ENCODE data around the gene ASIC3.

The ASIC3 gene

GRCh38 chr7:151013733-151014497, 34.4 kb upstream of the ASIC3 start:
- no peak for TF ChIP-seq CTCF (IDR thresholded peaks at IDR 0.05)
- DNase-seq (ENCODE audit: low spot score) = no peak
- Histone ChIP-seq H3K4me3 (peak overlapping the region; percentile 64), H3K27ac (no peak overlapping the region)

DNA sequence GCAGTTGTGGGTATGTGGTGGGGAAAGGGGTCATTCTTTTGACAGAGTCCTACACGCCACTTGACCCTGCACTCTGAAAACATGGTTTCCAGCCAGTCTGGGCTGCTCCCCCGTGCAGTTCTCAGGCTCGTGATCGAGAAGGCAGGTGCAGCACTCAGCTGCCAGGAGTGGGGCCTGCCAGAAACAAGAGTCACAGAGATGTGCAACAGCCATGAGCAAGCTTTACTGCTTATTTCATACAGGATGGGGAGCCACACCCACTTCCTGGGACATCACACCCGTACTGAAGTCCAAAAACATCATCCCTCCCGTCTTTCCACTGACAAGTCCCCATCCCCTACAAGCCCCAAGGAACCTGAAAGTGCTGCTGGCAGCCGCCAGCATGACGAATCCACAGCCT, 33.4 kb upstream of the ASIC3 start:
- DNase-seq (ENCODE audit: low spot score) = no peak
- Histone ChIP-seq H3K27ac (no peak overlapping the region), H3K4me3 (no peak overlapping the region)
- no peak for TF ChIP-seq CTCF (IDR thresholded peaks at IDR 0.05)

- no peak for DNase-seq (ENCODE audit: low spot score)
- Histone ChIP-seq H3K4me3 (no peak overlapping the region), H3K27ac (no peak overlapping the region)
- TF ChIP-seq CTCF (IDR thresholded peaks at IDR 0.05) = no peak
Observed at GRCh38 chr7:151015967-151016366, 32.4 kb upstream of the ASIC3 start.

GRCh38 chr7:151016505-151016904, 31.8 kb upstream of the ASIC3 start:
- no peak for TF ChIP-seq CTCF (IDR thresholded peaks at IDR 0.05)
- no peak overlapping the region for H3K4me3 ChIP-seq
- H3K27ac ChIP-seq = no peak overlapping the region
- DNase-seq (ENCODE audit: low spot score) = no peak

DNA sequence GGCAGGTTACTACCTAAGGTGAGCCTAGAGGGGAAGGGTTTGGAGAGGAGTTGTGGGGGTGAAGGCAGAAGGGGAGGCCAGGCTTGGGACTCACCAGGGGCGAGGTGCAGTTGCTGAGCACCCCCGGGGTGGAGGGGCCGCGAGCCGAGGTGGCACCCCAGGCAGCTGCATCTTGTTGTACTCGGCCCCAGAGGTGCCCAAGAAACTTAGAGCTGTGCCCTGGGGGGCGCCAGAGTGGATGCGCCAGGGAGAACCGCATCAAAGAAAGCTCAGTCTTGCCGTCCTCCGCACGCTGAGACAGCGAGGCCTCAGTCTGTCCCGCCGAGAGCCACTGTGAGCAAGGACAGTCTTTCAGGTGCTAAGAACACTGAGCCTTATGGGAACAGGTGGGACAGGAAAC, 31.4 kb upstream of the ASIC3 start:
- no peak for TF ChIP-seq CTCF (IDR thresholded peaks at IDR 0.05)
- Histone ChIP-seq H3K27ac (no peak overlapping the region), H3K4me3 (no peak overlapping the region)
- DNase-seq (ENCODE audit: low spot score) = no peak

GRCh38 chr7:151017370-151017952, 30.9 kb upstream of the ASIC3 start:
- no peak overlapping the region for H3K4me3 ChIP-seq
- no peak for DNase-seq (ENCODE audit: low spot score)
- no peak overlapping the region for H3K27ac ChIP-seq
- no peak for TF ChIP-seq CTCF (IDR thresholded peaks at IDR 0.05)

- no peak for DNase-seq (ENCODE audit: low spot score)
- no peak overlapping the region for H3K27ac ChIP-seq
- peak overlapping the region; percentile 63 for H3K4me3 ChIP-seq
- peak; percentile 92 for TF ChIP-seq CTCF (IDR thresholded peaks at IDR 0.05)
Observed at GRCh38 chr7:151017953-151018420, 30.3 kb upstream of the ASIC3 start.

Data from coronary artery (tissue), 2 donors.